ENCODE data around the gene SLC6A16. TPM values are rescaled to one million over a fixed set of nuclear protein-coding genes. Genes with fewer than 3 reads are reported as not detected.

Gene SLC6A16
- total RNA-seq, 1 experiment from 2014 or later, result 3.2 TPM

DNA sequence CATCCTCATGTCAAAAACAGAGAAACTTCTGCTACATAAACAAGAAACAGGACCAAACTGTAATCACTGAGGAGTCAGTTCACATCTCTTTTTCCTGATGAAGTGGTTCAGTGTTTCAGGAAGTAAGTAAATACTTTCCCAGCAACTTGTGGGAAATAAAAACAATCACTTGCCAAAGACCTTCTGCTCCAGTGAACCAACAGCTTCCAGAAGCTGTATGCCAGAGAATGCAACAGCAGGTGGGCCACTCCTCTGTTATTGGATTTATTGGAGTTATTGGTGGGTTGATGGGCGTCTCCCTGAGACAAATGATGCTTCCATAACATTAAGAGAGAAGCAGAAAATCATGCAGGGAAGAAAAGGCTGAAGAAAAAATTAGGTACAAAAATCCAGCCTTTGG is 9.9 kb downstream of the SLC6A16 start:
- no peak overlapping the region for H3K9ac ChIP-seq (ENCODE audit: extremely low read depth, insufficient read length, low read length)
- no peak overlapping the region for H3T11ph ChIP-seq (ENCODE audit: low read length)
- Mint-ChIP-seq H3K27me3 (ENCODE audit: low read depth) (no peaks in the 10 kb centered on the region), H3K4me1 (no peaks in the 10 kb centered on the region), H3K9me3 (peaks cover 12 to 20% of the 10 kb centered on the region in 2 experiments; a peak in 4 of 5 replicates), H3K4me3 (no peak overlapping the region), H3K36me3 (ENCODE audit: insufficient read depth in 1 of 3, low read depth in 3 of 3) (peaks cover 9 to 27% (median 19%) of the 10 kb centered on the region in 3 experiments), H3K27ac (no peak overlapping the region)
- DNase-seq, result no peak
- H2AK5ac ChIP-seq (ENCODE audit: insufficient read length, low read length), result no peak overlapping the region
- no peak overlapping the region for H4K91ac ChIP-seq (ENCODE audit: insufficient read length, low read depth, low read length)
- no peaks in the 10 kb centered on the region for H3K4me1 ChIP-seq (ENCODE audit: insufficient read depth, low read length)
- no peaks in the 10 kb centered on the region for H3K79me2 ChIP-seq (ENCODE audit: insufficient read depth, low read length)
- no peak overlapping the region for H3K4me2 ChIP-seq (ENCODE audit: insufficient read depth, insufficient read length, low read length)
- no peak overlapping the region for H4K5ac ChIP-seq (ENCODE audit: insufficient read length, low read depth, low read length)
- no peak overlapping the region for H2AFZ ChIP-seq (ENCODE audit: low read length)
- H2BK12ac ChIP-seq (ENCODE audit: insufficient read length, low read depth, low read length), result no peak overlapping the region
- no peak overlapping the region for H3K23ac ChIP-seq (ENCODE audit: insufficient read length, low read depth, low read length)
- no peak overlapping the region for H2BK15ac ChIP-seq (ENCODE audit: low read depth, low read length)
- H3K9me3 ChIP-seq (ENCODE audit: control insufficient read depth, low read depth, low read length), result no peaks in the 10 kb centered on the region
- no peak overlapping the region for H2BK20ac ChIP-seq (ENCODE audit: low read depth, low read length, poor library complexity, severe bottlenecking)
- no peak overlapping the region for H3K14ac ChIP-seq (ENCODE audit: insufficient read depth, low read length)
- no peaks in the 10 kb centered on the region for H3K79me1 ChIP-seq (ENCODE audit: insufficient read depth, low read depth, low read length, poor library complexity, severe bottlenecking)
- no peak overlapping the region for H3K4ac ChIP-seq (ENCODE audit: low read depth, low read length)
- TF ChIP-seq, protein P1, sequence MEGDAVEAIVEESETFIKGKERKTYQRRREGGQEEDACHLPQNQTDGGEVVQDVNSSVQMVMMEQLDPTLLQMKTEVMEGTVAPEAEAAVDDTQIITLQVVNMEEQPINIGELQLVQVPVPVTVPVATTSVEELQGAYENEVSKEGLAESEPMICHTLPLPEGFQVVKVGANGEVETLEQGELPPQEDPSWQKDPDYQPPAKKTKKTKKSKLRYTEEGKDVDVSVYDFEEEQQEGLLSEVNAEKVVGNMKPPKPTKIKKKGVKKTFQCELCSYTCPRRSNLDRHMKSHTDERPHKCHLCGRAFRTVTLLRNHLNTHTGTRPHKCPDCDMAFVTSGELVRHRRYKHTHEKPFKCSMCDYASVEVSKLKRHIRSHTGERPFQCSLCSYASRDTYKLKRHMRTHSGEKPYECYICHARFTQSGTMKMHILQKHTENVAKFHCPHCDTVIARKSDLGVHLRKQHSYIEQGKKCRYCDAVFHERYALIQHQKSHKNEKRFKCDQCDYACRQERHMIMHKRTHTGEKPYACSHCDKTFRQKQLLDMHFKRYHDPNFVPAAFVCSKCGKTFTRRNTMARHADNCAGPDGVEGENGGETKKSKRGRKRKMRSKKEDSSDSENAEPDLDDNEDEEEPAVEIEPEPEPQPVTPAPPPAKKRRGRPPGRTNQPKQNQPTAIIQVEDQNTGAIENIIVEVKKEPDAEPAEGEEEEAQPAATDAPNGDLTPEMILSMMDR (conservative IDR thresholded peaks at IDR 0.05), result no peak
- no peaks in the 10 kb centered on the region for H3K27me3 ChIP-seq (ENCODE audit: insufficient read depth, low read length)
- H2BK5ac ChIP-seq (ENCODE audit: insufficient read length, low read length), result no peak overlapping the region
- H4K8ac ChIP-seq (replicated peaks; ENCODE audit: insufficient read length, low read depth, low read length), result no peak overlapping the region
- no peaks in the 10 kb centered on the region for H4K20me1 ChIP-seq (ENCODE audit: control insufficient read depth, insufficient read depth, insufficient read length)
- H3K18ac ChIP-seq (ENCODE audit: insufficient read length, low read depth, low read length), result no peak overlapping the region
- no peaks in the 10 kb centered on the region for H3K23me2 ChIP-seq (ENCODE audit: insufficient read length, low read depth, low read length, poor library complexity, severe bottlenecking)
- no peak overlapping the region for H3K27ac ChIP-seq (ENCODE audit: insufficient read length, low read depth, low read length)
- H3K56ac ChIP-seq (ENCODE audit: insufficient read length, low read depth, low read length), result no peak overlapping the region
- no CpG with 5 or more reads among the region's 1 CpG for WGBS (ENCODE audit: extremely low coverage, insufficient read length, low lambda C conversion rate)
- no peak overlapping the region for H2BK120ac ChIP-seq (ENCODE audit: low read depth, low read length, poor library complexity, severe bottlenecking)
